HCT116 (cell line): Measurements from ENCODE around the gene DENND1A. TPM values are rescaled to one million over a fixed set of nuclear protein-coding genes. Genes with fewer than 3 reads are reported as not detected.

ENCODE experiments used
- ATAC-seq: fragments of 200-7000 bp; cut with Tn5 transposase; 2 replicates; pipeline ENCODE4 v1.9.1; 2020; ENCODE audit warnings: mild to moderate bottlenecking, moderate library complexity
- BruUV-seq: library from RNA; stranded (reverse); fragments of 400-500 nt; replicated peaks from 2 replicates; lab custom pipeline; 2021; lab: Mats Ljungman, UMichigan
- CTCF ChIA-PET: fragments of 300-600 bp; sonication (Branson Sonifier 250); formaldehyde crosslinking; loops from one replicate; lab custom pipeline; 2021; ENCODE audit warnings: antibody characterized with exemption; lab: Charles Lee
- POLR2A ChIA-PET: fragments of 300-600, 350-600 bp; sonication (Branson Sonifier 250); formaldehyde crosslinking; loops from one replicate; lab custom pipeline; 2021; ENCODE audit warnings: antibody characterized with exemption; lab: Charles Lee
- RAD21 ChIA-PET, 2 experiments: fragments of 300-600 bp; sonication (Branson Sonifier 250); formaldehyde crosslinking; loops; one replicate each; lab custom pipeline; 2023; ENCODE audit warnings: low total read pairs in 2 of 2; ENCODE audit not compliant: uncharacterized antibody in 2 of 2, unreplicated experiment in 2 of 2, low non-redundant PET in 1 of 2; lab: Charles Lee
- DNase-seq: peaks from one replicate; pipeline ENCODE4 v3.0.0-alpha.2; 2010; ENCODE audit warnings: low read depth, low spot score
- H2AFZ ChIP-seq: fragments of 200-600 bp; shearing (Covaris generic), sonication (generic); 2 replicates; pipeline ENCODE4 v1.6.1; 2017; ENCODE audit warnings: low read depth, mixed run types, mixed read lengths, antibody characterized with exemption, low read length; ENCODE audit not compliant: poor library complexity, severe bottlenecking
- H3K27ac ChIP-seq: 2 replicates; pipeline ENCODE4 v1.5.1; 2012; ENCODE audit warnings: low read depth, low read length
- H3K27me3 ChIP-seq: fragments of 200-600 bp; sonication (generic); 2 replicates; pipeline ENCODE4 v1.6.1; 2016; ENCODE audit warnings: mixed run types, low read length, mixed read lengths; ENCODE audit not compliant: insufficient read depth
- H3K36me3 ChIP-seq, 2 experiments: fragments of 200-500 bp in 1 of 2; fragments of 200-600 bp in 1 of 2; sonication (Bioruptor generic) in 1 of 2; sonication (generic) in 1 of 2; 2 replicates each; pipeline versions ENCODE4 v1.5.1 to v1.6.1; 2014 to 2016; ENCODE audit warnings: low read length in 2 of 2, inconsistent platforms in 1 of 2, mixed read lengths in 1 of 2, mixed run types in 1 of 2; ENCODE audit not compliant: insufficient read depth in 2 of 2, control insufficient read depth in 1 of 2
- H3K4me1 ChIP-seq, 2 experiments: fragments of 200-600 bp in 1 of 2; sonication (generic) in 1 of 2; 2 replicates each; pipeline versions ENCODE4 v1.5.1 to v1.6.1; 2012 to 2017; ENCODE audit warnings: low read length in 2 of 2, inconsistent platforms in 1 of 2, mild to moderate bottlenecking in 1 of 2, mixed read lengths in 1 of 2, mixed run types in 1 of 2, moderate library complexity in 1 of 2; ENCODE audit not compliant: insufficient read depth in 2 of 2, control insufficient read depth in 1 of 2
- H3K4me2 ChIP-seq: fragments of 200-600 bp; sonication (generic); 2 replicates; pipeline ENCODE4 v1.6.1; 2017; ENCODE audit warnings: mixed run types, low read length, mixed read lengths
- H3K4me3 ChIP-seq, 2 experiments: fragments of 200-600 bp in 1 of 2; sonication (generic) in 1 of 2; replicated peaks in 1 of 2; 2 replicates each; pipeline ENCODE4 v1.5.1; 2011 to 2016; ENCODE audit warnings: low read length in 2 of 2, control low read depth in 1 of 2, low read depth in 1 of 2, mild to moderate bottlenecking in 1 of 2, mixed read lengths in 1 of 2, mixed run types in 1 of 2
- H3K79me2 ChIP-seq: fragments of 200-600 bp; sonication (generic); 2 replicates; pipeline ENCODE4 v1.6.1; 2017; ENCODE audit warnings: mild to moderate bottlenecking, mixed run types, low read length, moderate library complexity, mixed read lengths; ENCODE audit not compliant: insufficient read depth
- H3K9ac ChIP-seq: fragments of 200-600 bp; sonication (generic); 2 replicates; pipeline ENCODE4 v1.6.1; 2016; ENCODE audit warnings: low read length, mixed read lengths
- H3K9me2 ChIP-seq: fragments of 200-600 bp; sonication (generic), shearing (Covaris generic); 2 replicates; pipeline ENCODE4 v1.6.1; 2017; ENCODE audit warnings: mixed run types, mild to moderate bottlenecking, moderate library complexity; ENCODE audit not compliant: insufficient read depth
- H3K9me3 ChIP-seq, 2 experiments: fragments of 200-500 bp in 1 of 2; fragments of 200-600 bp in 1 of 2; sonication (Bioruptor generic) in 1 of 2; sonication (generic) in 1 of 2; 2 replicates each; pipeline ENCODE4 v1.6.1; 2014 to 2017; ENCODE audit warnings: low read length in 2 of 2, mixed read lengths in 2 of 2, inconsistent platforms in 1 of 2, low read depth in 1 of 2, mild to moderate bottlenecking in 1 of 2, mixed run types in 1 of 2, moderate library complexity in 1 of 2; ENCODE audit not compliant: control insufficient read depth in 1 of 2, insufficient read depth in 1 of 2
- H4K20me1 ChIP-seq: fragments of 200-600 bp; sonication (generic), shearing (Covaris generic); 2 replicates; pipeline ENCODE4 v1.6.1; 2017; ENCODE audit warnings: mixed run types, mild to moderate bottlenecking, moderate library complexity; ENCODE audit not compliant: insufficient read depth
- ATF3 ChIP-seq: IDR thresholded peaks from 2 replicates; pipeline ENCODE4 v1.6.1; 2012
- CEBPB ChIP-seq: IDR thresholded peaks from 2 replicates; pipeline ENCODE4 v1.6.1; 2012; ENCODE audit warnings: low read depth
- CTCF ChIP-seq, 3 experiments: fragments of 200-600 bp in 1 of 3; sonication (generic) in 1 of 3; IDR thresholded peaks in 2 of 3; conservative IDR thresholded peaks in 1 of 3; 2 replicates each; pipeline ENCODE4 v1.5.1; 2012 to 2017; ENCODE audit warnings: low read depth in 2 of 3, low read length in 2 of 3, antibody characterized with exemption in 1 of 3, borderline replicate concordance in 1 of 3, control low read depth in 1 of 3, mild to moderate bottlenecking in 1 of 3, mixed read lengths in 1 of 3, mixed run types in 1 of 3, moderate library complexity in 1 of 3; ENCODE audit not compliant: insufficient read depth in 1 of 3
- EGR1 ChIP-seq: IDR thresholded peaks from 2 replicates; pipeline ENCODE4 v1.6.1; 2012; ENCODE audit warnings: low read depth
- ELF1 ChIP-seq: IDR thresholded peaks from 2 replicates; pipeline ENCODE4 v1.6.1; 2012; ENCODE audit warnings: low read depth, borderline replicate concordance
- EZH2 ChIP-seq: fragments of 200-600 bp; sonication (generic); IDR thresholded peaks from 2 replicates; pipeline ENCODE4 v1.6.1; 2017; ENCODE audit warnings: antibody characterized with exemption, mixed run types
- FOSL1 ChIP-seq: IDR thresholded peaks from 2 replicates; pipeline ENCODE4 v1.6.1; 2012; ENCODE audit warnings: low read depth
- MAX ChIP-seq: IDR thresholded peaks from 2 replicates; pipeline ENCODE4 v1.6.1; 2012
- POLR2AphosphoS5 ChIP-seq: IDR thresholded peaks from 2 replicates; pipeline ENCODE4 v1.6.1; 2011; ENCODE audit warnings: mild to moderate bottlenecking, low read depth, low read length, moderate library complexity
- RAD21 ChIP-seq: IDR thresholded peaks from 2 replicates; pipeline ENCODE4 v1.6.1; 2012; ENCODE audit warnings: low read depth, mild to moderate bottlenecking
- REST ChIP-seq: IDR thresholded peaks from 2 replicates; pipeline ENCODE4 v1.6.1; 2012; ENCODE audit warnings: low read depth
- SRF ChIP-seq: IDR thresholded peaks from 2 replicates; pipeline ENCODE4 v1.6.1; 2012; ENCODE audit warnings: low read depth
- TCF7L2 ChIP-seq: IDR thresholded peaks from 2 replicates; pipeline ENCODE4 v1.7.0; 2011; ENCODE audit warnings: borderline replicate concordance, inconsistent platforms; ENCODE audit not compliant: insufficient read depth, insufficient read length; ENCODE audit errors: extremely low read depth
- YY1 ChIP-seq: IDR thresholded peaks from 2 replicates; pipeline ENCODE4 v1.6.1; 2011; ENCODE audit warnings: low read length, low read depth, moderate library complexity, mild to moderate bottlenecking; ENCODE audit not compliant: insufficient replicate concordance; ENCODE audit errors: extremely low read depth
- ZFX ChIP-seq: fragments of 450-650 bp; IDR thresholded peaks from 2 replicates; pipeline ENCODE4 v1.6.1; 2017
- ZNF274 ChIP-seq: fragments of 200-500 bp; sonication (Bioruptor generic); IDR thresholded peaks from 2 replicates; pipeline ENCODE4 v1.6.1; 2014; ENCODE audit warnings: mild to moderate bottlenecking, low read depth, low read length, inconsistent platforms
- intact Hi-C: fragments of 100-400 bp; cut with micrococcal nuclease; formaldehyde crosslinking; loops from 2 replicates; pipeline ENCODE4 v1.10.0; 2022
- total RNA-seq: library from RNA; stranded (reverse); gene quantifications from one replicate; pipeline ENCODE4 v1.2.1, GENCODE V29; 2021; ENCODE audit not compliant: unreplicated experiment

DENND1A gene
- total RNA-seq, 1 experiment from 2014 or later, result 33.0 TPM

GRCh38 chr9:123370108-123370507 lies 559.8 kb downstream of the DENND1A start:
- Histone ChIP-seq H3K4me1 (peaks cover 16 to 19% of the 10 kb centered on the region in 2 experiments), H3K36me3 (no peaks in the 10 kb centered on the region), H3K9me3 (no peaks in the 10 kb centered on the region), H2AFZ (no peak overlapping the region), H4K20me1 (no peaks in the 10 kb centered on the region), H3K79me2 (no peaks in the 10 kb centered on the region), H3K27ac (no peak overlapping the region), H3K9ac (no peak overlapping the region), H3K4me3 (no peak overlapping the region), H3K9me2 (no peaks in the 10 kb centered on the region), H3K27me3 (no peaks in the 10 kb centered on the region), H3K4me2 (no peak overlapping the region)
- RAD21 ChIA-PET, result no interaction called here
- POLR2A ChIA-PET, result no interaction called here
- no peak for TF ChIP-seq POLR2AphosphoS5
- TF ChIP-seq RAD21, result no peak
- no peak for TF ChIP-seq ZNF274
- TF ChIP-seq EGR1, result no peak
- no peak for TF ChIP-seq FOSL1
- TF ChIP-seq ELF1, result no peak
- no peak for TF ChIP-seq MAX
- no peak for TF ChIP-seq CEBPB
- no peak for DNase-seq
- CTCF ChIA-PET, result no interaction called here
- BruUV-seq, result no TSS peak
- no peak for ATAC-seq
- intact Hi-C loops, result no loop called here

- intact Hi-C loops, result no loop called here
- POLR2A ChIA-PET, result no interaction called here
- TF ChIP-seq EZH2 (no peak), SRF (no peak), REST (no peak), YY1 (no peak), ATF3 (no peak), CTCF (IDR thresholded peaks at IDR 0.05 in 2 of 3, conservative IDR thresholded peaks at IDR 0.05 in 1 of 3; ENCODE audit: borderline replicate concordance in 1 of 3, insufficient read depth in 1 of 3, low read depth in 2 of 3, low read length in 2 of 3) (no peak), EGR1 (no peak), ZFX (no peak), FOSL1 (no peak), TCF7L2 (no peak), MAX (no peak)
Measured at GRCh38 chr9:123369296-123369695, 560.6 kb downstream of the DENND1A start.

More at GRCh38 chr9:123369296-123369695, 560.6 kb downstream of the DENND1A start:
- H2AFZ ChIP-seq, result no peak overlapping the region
- no peaks in the 10 kb centered on the region for H3K79me2 ChIP-seq
- ChIA-PET RAD21 (no interaction called here), CTCF (no interaction called here)
- H3K27ac ChIP-seq, result no peak overlapping the region
- DNase-seq, result no peak
- H3K9me2 ChIP-seq, result no peaks in the 10 kb centered on the region
- no peaks in the 10 kb centered on the region for H3K27me3 ChIP-seq
- no peak for ATAC-seq
- H4K20me1 ChIP-seq, result no peaks in the 10 kb centered on the region
- H3K36me3 ChIP-seq, result no peaks in the 10 kb centered on the region
- peaks cover 14 to 15% of the 10 kb centered on the region in 2 experiments for H3K4me1 ChIP-seq
- H3K4me3 ChIP-seq, result no peak overlapping the region
- H3K4me2 ChIP-seq, result no peak overlapping the region
- no peaks in the 10 kb centered on the region for H3K9me3 ChIP-seq
- BruUV-seq, result no TSS peak
- no peak overlapping the region for H3K9ac ChIP-seq
